OCI-LY3 (cell line): ENCODE measurements around the gene SYT7.

Experiments
- CTCF ChIP-seq: fragments of 200-600, 300-600 bp; sonication (generic); IDR thresholded peaks from 2 replicates; pipeline ENCODE4 v1.5.1; 2014; ENCODE audit warnings: antibody characterized with exemption, low read length, low read depth
- EZH2phosphoT487 ChIP-seq: fragments of 200-600 bp; shearing (Covaris generic); IDR thresholded peaks from 2 replicates; pipeline ENCODE4 v1.6.1; 2018; ENCODE audit warnings: antibody characterized with exemption, mixed run types, low read depth

GRCh38 chr11:61539831-61540357 lies 41.0 kb downstream of the SYT7 start:
- TF ChIP-seq CTCF, result no peak
- no peak for TF ChIP-seq EZH2phosphoT487
